ENCODE measurements around the gene ZSCAN9. TPM values are rescaled to one million over a fixed set of nuclear protein-coding genes. Genes with fewer than 3 reads are reported as not detected.
A peak's percentile ranks its signal among the peaks of the same experiment; 100 is the strongest.

ZSCAN9 gene
- total and polyA plus RNA-seq, 2 of the 13 experiments (the other 11 are each of a cell fraction or from before 2014, with no cell fraction given) = 14.6 to 17.8 TPM

- TF ChIP-seq GPBP1L1 (CRISPR knock-in tag; IDR thresholded peaks at IDR 0.05) (no peak), DNMT3B (CRISPR knock-in tag; conservative IDR thresholded peaks at IDR 0.05) (0 out of 2 replicates have a peak, but pooled peaks have one; percentile 38), RNF2 (conservative IDR thresholded peaks at IDR 0.05; ENCODE audit: low read depth) (no peak), TARDBP (CRISPR knock-in tag; IDR thresholded peaks at IDR 0.05) (peak; percentile 95), RAD51 (IDR thresholded peaks at IDR 0.05; ENCODE audit: borderline replicate concordance) (no peak), HCFC1 (IDR thresholded peaks at IDR 0.05; ENCODE audit: low read depth, low read length) (peak; percentile 75), CENPX (CRISPR knock-in tag; IDR thresholded peaks at IDR 0.05) (no peak), NONO (IDR thresholded peaks at IDR 0.05) (no peak), NONO (CRISPR knock-in tag; conservative IDR thresholded peaks at IDR 0.05) (peak; percentile 76), ZNF546 (CRISPR knock-in tag; conservative IDR thresholded peaks at IDR 0.05) (no peak; the same call in 1 of the 2 replicates), ZNF597 (CRISPR knock-in tag; IDR thresholded peaks at IDR 0.05) (no peak), TFDP2 (CRISPR knock-in tag; IDR thresholded peaks at IDR 0.05) (peak; percentile 47), ZNF710 (CRISPR knock-in tag; IDR thresholded peaks at IDR 0.05; ENCODE audit: borderline replicate concordance) (no peak; the same call in 1 of the 2 replicates), ZNF556 (CRISPR knock-in tag; IDR thresholded peaks at IDR 0.05; ENCODE audit: borderline replicate concordance) (peak; percentile 58; the same call in 1 of the 2 replicates), AKNA (CRISPR knock-in tag; IDR thresholded peaks at IDR 0.05; ENCODE audit: borderline replicate concordance) (no peak), TBX2 (CRISPR knock-in tag; IDR thresholded peaks at IDR 0.05; ENCODE audit: borderline replicate concordance) (peak; percentile 10; the same call in 1 of the 2 replicates), MXD1 (CRISPR knock-in tag; IDR thresholded peaks at IDR 0.05) (no peak)
Measured at GRCh38 chr6:28252009-28252975, 27.2 kb downstream of the ZSCAN9 start, which contains the start of gene ZKSCAN4 (continued).
